Bronchial epithelial cell (primary cell): ENCODE results near the gene SULT2B1. TPM values are rescaled to one million over a fixed set of nuclear protein-coding genes. Genes with fewer than 3 reads are reported as not detected.

ENCODE experiments used
- DNase-seq: peaks from one replicate; pipeline ENCODE4 v3.0.0-alpha.2; 2010; ENCODE audit warnings: low read depth
- FAIRE-seq: peaks from 2 replicates; lab custom pipeline; 2011; peaks lifted over from hg19 to GRCh38; lab: Jason Lieb, UNC
- H3K27me3 ChIP-seq: 2 replicates; pipeline ENCODE4 v1.5.1; 2011; ENCODE audit warnings: low read length; ENCODE audit not compliant: control insufficient read depth, insufficient read depth
- H3K36me3 ChIP-seq: 2 replicates; pipeline ENCODE4 v1.5.1; 2011; ENCODE audit warnings: low read length; ENCODE audit not compliant: control insufficient read depth, insufficient read depth
- H3K4me3 ChIP-seq: 2 replicates; pipeline ENCODE4 v1.5.1; 2011; ENCODE audit warnings: mild to moderate bottlenecking, low read depth, low read length, control low read depth
- total RNA-seq: library from RNA; depleted of rRNA; stranded (reverse); fragments of >200 nt; gene quantifications from 2 replicates; pipeline ENCODE4 v1.2.1, GENCODE V29; 2014
- TF ChIP-seq, protein P1 (sequence below): IDR thresholded peaks from 2 replicates; pipeline ENCODE4 v1.5.1; 2011; ENCODE audit warnings: mild to moderate bottlenecking, moderate library complexity, low read length, control low read depth, inconsistent platforms; ENCODE audit not compliant: insufficient read depth, severe bottlenecking

Gene SULT2B1
- total RNA-seq, 1 donor from 2014 or later = 3.4 TPM

DNA sequence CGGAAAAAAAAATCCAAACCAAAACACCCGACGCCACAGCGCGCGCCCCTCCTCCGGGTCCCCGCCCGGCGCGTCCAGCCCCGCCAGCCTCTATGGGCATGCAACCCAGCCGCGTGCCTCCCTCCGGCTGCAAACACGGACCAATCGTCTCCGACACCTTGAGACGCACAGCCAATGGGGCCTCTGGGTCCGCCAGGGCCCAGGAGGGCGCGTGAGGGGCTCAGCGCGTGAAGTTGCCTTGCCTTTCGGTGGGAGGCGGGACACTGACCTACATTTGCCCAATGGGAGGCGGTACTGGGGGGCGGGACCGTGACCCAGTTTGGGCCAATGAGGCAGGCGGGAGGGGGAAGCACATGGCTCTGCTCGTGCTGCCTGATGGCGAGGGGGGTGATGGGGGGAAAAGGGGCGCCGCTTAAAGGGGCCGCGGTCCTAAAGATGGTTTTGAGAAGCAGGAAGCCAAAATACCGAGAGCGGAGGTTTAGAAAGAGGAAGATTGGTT is 85.5 kb downstream of the SULT2B1 start:
- TF ChIP-seq, protein P1, sequence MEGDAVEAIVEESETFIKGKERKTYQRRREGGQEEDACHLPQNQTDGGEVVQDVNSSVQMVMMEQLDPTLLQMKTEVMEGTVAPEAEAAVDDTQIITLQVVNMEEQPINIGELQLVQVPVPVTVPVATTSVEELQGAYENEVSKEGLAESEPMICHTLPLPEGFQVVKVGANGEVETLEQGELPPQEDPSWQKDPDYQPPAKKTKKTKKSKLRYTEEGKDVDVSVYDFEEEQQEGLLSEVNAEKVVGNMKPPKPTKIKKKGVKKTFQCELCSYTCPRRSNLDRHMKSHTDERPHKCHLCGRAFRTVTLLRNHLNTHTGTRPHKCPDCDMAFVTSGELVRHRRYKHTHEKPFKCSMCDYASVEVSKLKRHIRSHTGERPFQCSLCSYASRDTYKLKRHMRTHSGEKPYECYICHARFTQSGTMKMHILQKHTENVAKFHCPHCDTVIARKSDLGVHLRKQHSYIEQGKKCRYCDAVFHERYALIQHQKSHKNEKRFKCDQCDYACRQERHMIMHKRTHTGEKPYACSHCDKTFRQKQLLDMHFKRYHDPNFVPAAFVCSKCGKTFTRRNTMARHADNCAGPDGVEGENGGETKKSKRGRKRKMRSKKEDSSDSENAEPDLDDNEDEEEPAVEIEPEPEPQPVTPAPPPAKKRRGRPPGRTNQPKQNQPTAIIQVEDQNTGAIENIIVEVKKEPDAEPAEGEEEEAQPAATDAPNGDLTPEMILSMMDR = no peak
- FAIRE-seq = no peak

DNA sequence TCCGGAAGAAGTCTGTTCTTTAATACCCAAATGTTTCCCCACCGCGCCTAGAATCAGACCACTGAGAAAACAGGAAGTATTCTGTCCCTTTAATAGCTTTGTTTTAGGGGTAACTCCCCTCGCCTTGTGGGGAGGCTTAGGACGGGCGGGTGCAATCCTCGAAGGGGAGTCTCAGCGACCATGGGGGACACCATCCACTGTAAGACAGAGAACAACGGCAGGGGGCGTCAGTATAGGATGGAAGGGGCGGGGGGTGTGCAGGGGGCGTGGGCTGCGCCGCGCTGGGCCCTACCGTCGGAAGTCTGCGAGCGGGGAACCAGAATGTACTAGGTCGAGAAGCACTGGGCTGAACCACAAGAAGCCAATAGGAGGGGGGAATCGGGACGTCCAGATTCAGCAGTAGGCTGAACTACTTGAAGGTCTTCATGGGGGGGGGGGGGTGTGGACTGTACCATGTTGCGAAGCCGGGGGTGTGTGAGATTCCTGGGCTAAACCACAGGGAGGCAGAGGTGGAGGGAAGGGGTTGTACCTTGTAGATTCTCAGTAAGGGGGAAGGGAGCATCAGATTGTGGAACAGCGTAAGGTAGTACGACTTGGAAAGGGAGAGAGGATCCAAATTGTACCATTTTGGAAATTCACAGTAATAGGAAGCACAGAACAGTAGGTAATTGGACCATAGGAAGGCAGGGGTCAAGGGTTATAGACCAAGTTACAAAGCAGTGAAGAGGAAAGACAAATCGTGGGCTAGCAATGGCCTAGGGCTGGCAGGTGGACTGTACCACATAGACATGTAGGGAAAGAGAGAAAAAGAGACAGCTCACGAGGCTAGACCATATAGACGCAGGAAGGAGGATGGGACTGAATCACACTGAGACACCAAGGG is 86.2 kb downstream of the SULT2B1 start:
- Histone ChIP-seq H3K27me3 (no peaks in the 10 kb centered on the region), H3K4me3 (peak overlapping the region; percentile 58), H3K36me3 (no peaks in the 10 kb centered on the region)
- DNase-seq (peak; percentile 72), FAIRE-seq (no peak)
- TF ChIP-seq, protein P1 = no peak

More for the DNA sequence above, 85.5 kb downstream of the SULT2B1 start:
- DNase-seq = peak; percentile 82
- Histone ChIP-seq H3K36me3 (no peaks in the 10 kb centered on the region), H3K4me3 (peak overlapping the region; percentile 58), H3K27me3 (no peaks in the 10 kb centered on the region)

DNA sequence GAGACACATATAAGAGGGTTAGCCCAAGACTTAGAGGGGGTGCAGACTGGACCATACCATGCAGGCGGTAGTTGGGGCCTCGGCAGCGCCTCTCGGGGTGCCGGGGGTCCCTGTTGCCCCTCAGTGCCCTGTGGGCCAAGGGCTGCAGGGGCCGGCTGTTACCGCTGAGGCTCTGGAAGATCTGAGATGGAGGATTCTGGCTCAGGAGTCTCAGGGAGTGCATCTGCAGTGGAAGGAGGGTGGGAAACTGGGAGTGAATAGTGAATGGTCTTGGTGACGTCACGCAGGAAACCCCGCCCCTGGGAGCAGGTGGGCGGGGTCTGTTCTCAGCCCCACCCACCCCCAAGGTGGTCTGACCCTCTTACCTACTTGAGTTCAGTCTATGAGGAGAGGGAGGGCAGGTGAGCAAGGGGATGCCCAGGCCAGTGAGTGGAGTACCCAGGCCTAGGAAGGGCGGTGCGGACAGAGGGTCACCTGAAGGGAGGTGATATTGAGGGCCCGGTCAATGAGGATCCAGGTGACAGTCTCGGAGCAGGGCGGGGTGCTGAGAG is 86.9 kb downstream of the SULT2B1 start:
- FAIRE-seq (no peak), DNase-seq (no peak)
- Histone ChIP-seq H3K27me3 (no peaks in the 10 kb centered on the region), H3K36me3 (no peaks in the 10 kb centered on the region), H3K4me3 (no peak overlapping the region)
- TF ChIP-seq, protein P1 = no peak

GRCh38 chr19:48639483-48640375 is 87.8 kb downstream of the SULT2B1 start:
- H3K4me3 ChIP-seq = no peak overlapping the region
- H3K27me3 ChIP-seq = no peaks in the 10 kb centered on the region
- no peak for FAIRE-seq

GRCh38 chr19:48641850-48642249 is 89.9 kb downstream of the SULT2B1 start:
- Histone ChIP-seq H3K27me3 (no peaks in the 10 kb centered on the region), H3K4me3 (no peak overlapping the region), H3K36me3 (no peaks in the 10 kb centered on the region)
- DNase-seq (no peak), FAIRE-seq (no peak)
- TF ChIP-seq, protein P1 = no peak

More at GRCh38 chr19:48639483-48640375, 87.8 kb downstream of the SULT2B1 start:
- no peak for DNase-seq
- TF ChIP-seq, protein P1 = no peak
- no peaks in the 10 kb centered on the region for H3K36me3 ChIP-seq
